Neural progenitor cell (in vitro differentiated cells): Measurements from ENCODE around the gene NES. TPM values are rescaled to one million over a fixed set of nuclear protein-coding genes. Genes with fewer than 3 reads are reported as not detected.

Source experiments
- DNase-seq: peaks from one replicate; pipeline ENCODE4 v3.0.0-alpha.2; 2016; ENCODE audit warnings: low spot score
- H2AFZ ChIP-seq: fragments of 200-600 bp; sonication (generic); replicated peaks from 2 replicates; pipeline ENCODE4 v1.6.1; 2016; ENCODE audit warnings: antibody characterized with exemption
- H3F3A ChIP-seq: fragments of 200-600 bp; sonication (generic); 2 replicates; pipeline ENCODE4 v1.6.1; 2016; ENCODE audit warnings: antibody characterized with exemption, low read depth
- H3K27ac ChIP-seq: fragments of 200-600 bp; sonication (generic); 2 replicates; pipeline ENCODE4 v1.5.1; 2016; ENCODE audit warnings: mild to moderate bottlenecking
- H3K27me3 ChIP-seq: fragments of 200-600 bp; sonication (generic); 2 replicates; pipeline ENCODE4 v1.6.1; 2016; ENCODE audit warnings: mild to moderate bottlenecking, moderate library complexity
- H3K36me3 ChIP-seq: fragments of 200-600 bp; sonication (generic); 2 replicates; pipeline ENCODE4 v1.5.1; 2016
- H3K4me1 ChIP-seq: fragments of 200-600 bp; sonication (generic); 2 replicates; pipeline ENCODE4 v1.6.1; 2016; ENCODE audit warnings: mixed run types
- H3K4me2 ChIP-seq: fragments of 200-600 bp; sonication (generic); 2 replicates; pipeline ENCODE4 v1.6.1; 2016
- H3K4me3 ChIP-seq: fragments of 200-600 bp; sonication (generic); 2 replicates; pipeline ENCODE4 v1.5.1; 2016
- H3K79me2 ChIP-seq: fragments of 200-600 bp; sonication (generic); 2 replicates; pipeline ENCODE4 v1.6.1; 2016; ENCODE audit warnings: low read depth
- H3K9ac ChIP-seq: fragments of 200-600 bp; sonication (generic); 2 replicates; pipeline ENCODE4 v1.6.1; 2016
- H3K9me3 ChIP-seq: fragments of 200-600 bp; sonication (generic); 2 replicates; pipeline ENCODE4 v1.5.1; 2016; ENCODE audit warnings: low read depth
- H4K20me1 ChIP-seq: fragments of 200-600 bp; sonication (generic); 2 replicates; pipeline ENCODE4 v1.6.1; 2016; ENCODE audit warnings: low read depth
- H3K27ac Mint-ChIP-seq: 3 replicates; pipeline ENCODE4 v1.8.0; 2021; ENCODE audit warnings: mixed read lengths
- H3K27me3 Mint-ChIP-seq: 2 replicates; pipeline ENCODE4 v1.8.0; 2022; ENCODE audit warnings: low read depth, mild to moderate bottlenecking, inconsistent platforms, moderate library complexity, mixed read lengths; ENCODE audit not compliant: insufficient read depth
- H3K36me3 Mint-ChIP-seq: 3 replicates; pipeline ENCODE4 v1.8.0; 2021; ENCODE audit warnings: mixed read lengths
- H3K4me1 Mint-ChIP-seq: 3 replicates; pipeline ENCODE4 v1.8.0; 2021; ENCODE audit warnings: mixed read lengths
- H3K4me3 Mint-ChIP-seq: 3 replicates; pipeline ENCODE4 v1.8.0; 2021; ENCODE audit warnings: mild to moderate bottlenecking, moderate library complexity, mixed read lengths
- H3K9me3 Mint-ChIP-seq: 3 replicates; pipeline ENCODE4 v1.8.0; 2020; ENCODE audit warnings: mixed read lengths
- CTCF ChIP-seq: fragments of 200-600 bp; sonication (generic); IDR thresholded peaks from 2 replicates; pipeline ENCODE4 v1.5.1; 2017; ENCODE audit warnings: antibody characterized with exemption, mild to moderate bottlenecking
- EZH2 ChIP-seq: fragments of 200-600 bp; sonication (generic); IDR thresholded peaks from 2 replicates; pipeline ENCODE4 v1.6.1; 2017; ENCODE audit warnings: antibody characterized with exemption, mild to moderate bottlenecking, moderate library complexity
- EZH2phosphoT487 ChIP-seq: fragments of 200-600 bp; sonication (generic); IDR thresholded peaks from 2 replicates; pipeline ENCODE4 v1.6.1; 2017; ENCODE audit warnings: antibody characterized with exemption
- total RNA-seq: library from RNA; depleted of rRNA; stranded (reverse); fragments of >200 nt; gene quantifications from 2 replicates; pipeline ENCODE4 v1.2.3, GENCODE V29; 2015; ENCODE audit warnings: low replicate concordance

Gene NES
- total RNA-seq, 1 donor from 2014 or later, result 83.8 TPM

- H3K27ac Mint-ChIP-seq, result no peak overlapping the region
- Histone ChIP-seq H3K4me3 (no peak overlapping the region), H3F3A (peaks cover 27% of the 10 kb centered on the region), H3K27me3 (peaks cover 100% of the 10 kb centered on the region), H3K27ac (no peak overlapping the region), H3K36me3 (no peaks in the 10 kb centered on the region), H3K9me3 (no peaks in the 10 kb centered on the region), H4K20me1 (peaks cover 39% of the 10 kb centered on the region), H3K79me2 (no peaks in the 10 kb centered on the region), H3K4me1 (peaks cover 6% of the 10 kb centered on the region), H3K9ac (no peak overlapping the region), H2AFZ (no peak overlapping the region), H3K4me2 (no peak overlapping the region)
- peaks cover 48% of the 10 kb centered on the region for H3K27me3 Mint-ChIP-seq
- H3K9me3 Mint-ChIP-seq, result no peaks in the 10 kb centered on the region
- no peak for DNase-seq
- H3K36me3 Mint-ChIP-seq, result no peaks in the 10 kb centered on the region
- H3K4me1 Mint-ChIP-seq, result peaks cover 17% of the 10 kb centered on the region
- peak overlapping the region; percentile 66 for H3K4me3 Mint-ChIP-seq
- no peak for TF ChIP-seq CTCF
- no peak for TF ChIP-seq EZH2
- TF ChIP-seq EZH2phosphoT487, result no peak
Measured at GRCh38 chr1:156645056-156645455, 32.2 kb downstream of the NES start.

GRCh38 chr1:156644640-156645039, 32.6 kb downstream of the NES start:
- Mint-ChIP-seq H3K4me3 (peak overlapping the region; percentile 66), H3K36me3 (no peaks in the 10 kb centered on the region), H3K27ac (no peak overlapping the region), H3K9me3 (no peaks in the 10 kb centered on the region), H3K4me1 (peaks cover 22% of the 10 kb centered on the region), H3K27me3 (peaks cover 45% of the 10 kb centered on the region)
- H3K79me2 ChIP-seq, result no peaks in the 10 kb centered on the region
- no peak for DNase-seq
- TF ChIP-seq EZH2phosphoT487 (no peak), EZH2 (no peak), CTCF (no peak)
- peaks cover 10% of the 10 kb centered on the region for H3K4me1 ChIP-seq
- peaks cover 43% of the 10 kb centered on the region for H4K20me1 ChIP-seq
- no peak overlapping the region for H2AFZ ChIP-seq
- no peak overlapping the region for H3K4me2 ChIP-seq
- peaks cover 31% of the 10 kb centered on the region for H3F3A ChIP-seq
- H3K27ac ChIP-seq, result no peak overlapping the region
- H3K9me3 ChIP-seq, result no peaks in the 10 kb centered on the region
- H3K9ac ChIP-seq, result no peak overlapping the region
- peaks cover 100% of the 10 kb centered on the region for H3K27me3 ChIP-seq
- no peak overlapping the region for H3K4me3 ChIP-seq
- no peaks in the 10 kb centered on the region for H3K36me3 ChIP-seq

DNA sequence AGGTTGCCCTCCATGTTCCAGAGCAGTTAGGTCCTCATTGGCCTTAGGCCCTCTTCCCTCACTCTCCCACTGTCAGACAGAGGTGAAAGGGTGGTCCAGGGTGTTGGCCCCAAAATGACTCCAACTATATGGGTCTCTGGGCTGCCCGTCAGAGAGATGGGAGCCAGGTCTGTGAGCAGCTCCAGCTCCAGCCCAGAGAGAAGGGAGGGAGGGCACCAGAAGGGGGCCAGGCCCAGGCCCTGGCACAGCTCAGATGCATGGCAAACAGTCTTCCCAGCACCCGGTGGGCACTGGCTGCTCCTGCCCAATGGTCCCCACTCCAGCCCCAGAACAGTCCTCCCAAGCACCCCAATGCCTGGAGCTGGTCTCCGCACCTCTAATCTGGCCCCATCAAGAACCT, 33.1 kb downstream of the NES start:
- H3K4me3 Mint-ChIP-seq, result no peak overlapping the region
- Histone ChIP-seq H3K27ac (no peak overlapping the region), H3K36me3 (no peaks in the 10 kb centered on the region), H3K4me1 (peaks cover 15% of the 10 kb centered on the region), H4K20me1 (peaks cover 48% of the 10 kb centered on the region), H3K4me3 (no peak overlapping the region), H3K4me2 (no peak overlapping the region), H3K79me2 (no peaks in the 10 kb centered on the region), H3K9me3 (no peaks in the 10 kb centered on the region), H3F3A (peaks cover 35% of the 10 kb centered on the region), H3K9ac (no peak overlapping the region), H2AFZ (no peak overlapping the region), H3K27me3 (peaks cover 100% of the 10 kb centered on the region)
- H3K27ac Mint-ChIP-seq, result no peak overlapping the region
- peaks cover 45% of the 10 kb centered on the region for H3K27me3 Mint-ChIP-seq
- no peaks in the 10 kb centered on the region for H3K9me3 Mint-ChIP-seq
- TF ChIP-seq EZH2 (no peak), CTCF (no peak), EZH2phosphoT487 (no peak)
- no peaks in the 10 kb centered on the region for H3K36me3 Mint-ChIP-seq
- peaks cover 26% of the 10 kb centered on the region for H3K4me1 Mint-ChIP-seq
- DNase-seq, result no peak
